Osteoblast (primary cell): ENCODE results near the gene CDC34. TPM values are rescaled to one million over a fixed set of nuclear protein-coding genes. Genes with fewer than 3 reads are reported as not detected.

Source experiments
- DNase-seq: peaks from one replicate; pipeline ENCODE4 v3.0.0; 2011; ENCODE audit warnings: low spot score, mixed read lengths; ENCODE audit not compliant: insufficient read length; ENCODE audit errors: missing footprints
- H2AFZ ChIP-seq: 2 replicates; pipeline ENCODE4 v1.6.0; 2011; ENCODE audit warnings: mild to moderate bottlenecking, low read length
- H3K27ac ChIP-seq: 2 replicates; pipeline ENCODE4 v1.5.1; 2011; ENCODE audit warnings: mild to moderate bottlenecking, low read depth, low read length, moderate library complexity
- H3K27me3 ChIP-seq: 2 replicates; pipeline ENCODE4 v1.6.0; 2012; ENCODE audit warnings: mild to moderate bottlenecking, control low read depth, inconsistent platforms, low read length, moderate library complexity; ENCODE audit not compliant: insufficient read depth
- H3K36me3 ChIP-seq: 2 replicates; pipeline ENCODE4 v1.5.1; 2011; ENCODE audit warnings: mild to moderate bottlenecking, low read length, control low read depth, moderate library complexity; ENCODE audit not compliant: insufficient read depth
- H3K4me1 ChIP-seq: 2 replicates; pipeline ENCODE4 v1.5.1; 2011; ENCODE audit warnings: mild to moderate bottlenecking, low read length, control low read depth, moderate library complexity; ENCODE audit not compliant: insufficient read depth
- H3K4me2 ChIP-seq: 2 replicates; pipeline ENCODE4 v1.6.0; 2011; ENCODE audit warnings: mild to moderate bottlenecking, low read length; ENCODE audit not compliant: insufficient read depth
- H3K4me3 ChIP-seq: fragments of 200-600 bp; sonication (generic); 3 replicates; pipeline ENCODE4 v1.5.1; 2012; ENCODE audit warnings: mild to moderate bottlenecking, low read length, inconsistent platforms; ENCODE audit not compliant: insufficient read depth
- H3K79me2 ChIP-seq: 2 replicates; pipeline ENCODE4 v1.6.0; 2012; ENCODE audit warnings: mild to moderate bottlenecking, low read length, control low read depth, inconsistent platforms; ENCODE audit not compliant: insufficient read depth
- H3K9me3 ChIP-seq: 2 replicates; pipeline ENCODE4 v1.5.1; 2011; ENCODE audit warnings: low read depth, low read length, control low read depth
- H4K20me1 ChIP-seq: 2 replicates; pipeline ENCODE4 v1.6.0; 2012; ENCODE audit warnings: mild to moderate bottlenecking, low read length, control low read depth; ENCODE audit not compliant: insufficient read depth
- total RNA-seq: library from RNA; depleted of rRNA; stranded (reverse); fragments of >200 nt; gene quantifications from 2 replicates; pipeline ENCODE4 v1.2.3, GENCODE V29; 2012
- TF ChIP-seq, protein P1 (sequence below): IDR thresholded peaks from 2 replicates; pipeline ENCODE4 v1.5.1; 2011; ENCODE audit warnings: mild to moderate bottlenecking, low read depth, low read length, moderate library complexity; ENCODE audit errors: extremely low read depth

CDC34 gene
- total RNA-seq, 1 donor = 32.9 TPM

DNA sequence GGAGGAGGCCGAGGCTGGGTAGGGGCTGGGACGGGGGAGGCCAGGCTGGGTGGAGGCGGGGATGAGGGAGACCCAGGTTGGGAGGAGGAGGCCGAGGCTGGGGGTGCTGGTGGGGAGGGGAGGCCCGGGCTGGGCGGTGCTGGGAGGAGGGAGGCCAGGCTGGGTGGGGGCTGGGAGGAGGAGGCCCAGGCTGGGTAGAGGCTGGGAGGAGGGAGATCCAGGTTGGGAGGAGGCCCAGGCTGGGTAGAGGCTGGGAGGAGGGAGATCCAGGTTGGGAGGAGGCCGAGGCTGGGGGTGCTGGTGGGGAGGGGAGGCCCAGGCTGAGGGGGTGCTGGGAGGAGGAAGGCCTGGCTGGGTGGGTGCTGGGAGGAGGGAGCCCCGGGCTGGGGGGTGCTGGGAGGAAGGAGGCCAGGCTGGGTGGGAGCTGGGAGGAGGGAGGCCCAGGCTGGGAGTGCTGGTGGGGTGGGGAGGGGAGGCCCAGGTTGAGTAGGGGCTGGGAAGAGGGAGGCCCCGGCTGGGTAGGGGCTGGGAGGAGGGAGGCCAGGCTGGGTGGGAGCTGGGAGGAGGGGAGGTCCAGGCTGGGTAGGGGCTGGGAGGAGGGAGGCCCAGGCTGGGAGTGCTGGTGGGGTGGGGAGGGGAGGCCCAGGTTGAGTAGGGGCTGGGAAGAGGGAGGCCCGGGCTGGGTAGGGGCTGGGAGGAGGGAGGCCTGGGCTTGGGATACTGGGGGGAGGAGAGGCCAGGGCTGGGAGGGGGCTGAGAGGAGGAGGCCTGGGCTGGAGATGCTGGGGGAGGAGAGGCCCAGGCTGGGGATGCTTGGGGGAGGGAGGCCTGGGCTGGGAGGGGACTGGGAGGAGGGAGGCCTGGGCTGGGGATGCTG is 13.6 kb upstream of the CDC34 start:
- TF ChIP-seq, protein P1, sequence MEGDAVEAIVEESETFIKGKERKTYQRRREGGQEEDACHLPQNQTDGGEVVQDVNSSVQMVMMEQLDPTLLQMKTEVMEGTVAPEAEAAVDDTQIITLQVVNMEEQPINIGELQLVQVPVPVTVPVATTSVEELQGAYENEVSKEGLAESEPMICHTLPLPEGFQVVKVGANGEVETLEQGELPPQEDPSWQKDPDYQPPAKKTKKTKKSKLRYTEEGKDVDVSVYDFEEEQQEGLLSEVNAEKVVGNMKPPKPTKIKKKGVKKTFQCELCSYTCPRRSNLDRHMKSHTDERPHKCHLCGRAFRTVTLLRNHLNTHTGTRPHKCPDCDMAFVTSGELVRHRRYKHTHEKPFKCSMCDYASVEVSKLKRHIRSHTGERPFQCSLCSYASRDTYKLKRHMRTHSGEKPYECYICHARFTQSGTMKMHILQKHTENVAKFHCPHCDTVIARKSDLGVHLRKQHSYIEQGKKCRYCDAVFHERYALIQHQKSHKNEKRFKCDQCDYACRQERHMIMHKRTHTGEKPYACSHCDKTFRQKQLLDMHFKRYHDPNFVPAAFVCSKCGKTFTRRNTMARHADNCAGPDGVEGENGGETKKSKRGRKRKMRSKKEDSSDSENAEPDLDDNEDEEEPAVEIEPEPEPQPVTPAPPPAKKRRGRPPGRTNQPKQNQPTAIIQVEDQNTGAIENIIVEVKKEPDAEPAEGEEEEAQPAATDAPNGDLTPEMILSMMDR = no peak
- no peak overlapping the region for H3K4me3 ChIP-seq
- peaks cover 5% of the 10 kb centered on the region for H3K36me3 ChIP-seq

DNA sequence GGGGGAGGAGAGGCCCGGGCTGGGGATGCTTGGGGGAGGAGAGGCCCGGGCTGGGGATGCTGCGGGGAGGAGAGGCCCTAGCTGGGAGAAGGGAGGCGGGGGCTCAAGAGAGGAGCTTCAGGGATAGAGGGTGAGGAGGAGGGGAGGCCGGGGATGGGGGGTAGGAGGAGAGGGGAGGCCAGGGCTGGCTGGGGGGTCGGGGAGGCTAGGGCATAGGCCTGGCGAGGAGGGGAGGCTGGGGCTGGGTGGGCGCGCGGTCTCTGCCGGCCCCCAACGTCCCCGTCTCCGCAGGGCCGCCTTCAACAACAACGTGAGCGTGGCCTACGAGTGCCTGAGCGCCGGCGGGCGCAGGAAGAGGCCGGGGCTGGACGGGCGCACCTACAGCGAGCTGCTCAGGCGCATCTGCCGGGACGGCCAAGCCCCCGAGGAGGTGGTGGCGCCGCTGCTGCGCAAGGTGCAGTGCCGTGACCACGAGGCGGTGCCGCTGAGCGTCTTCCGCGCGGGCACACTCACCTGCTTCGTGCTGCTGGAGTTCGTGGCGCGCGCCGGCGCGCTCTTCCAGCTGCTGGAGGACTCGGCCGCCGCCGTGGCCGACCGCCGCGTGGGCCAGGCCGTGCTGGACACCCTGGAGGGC is 12.8 kb upstream of the CDC34 start:
- Histone ChIP-seq H3K4me3 (no peak overlapping the region), H3K9me3 (no peaks in the 10 kb centered on the region), H3K4me2 (no peak overlapping the region), H3K36me3 (peaks cover 5% of the 10 kb centered on the region), H3K4me1 (no peaks in the 10 kb centered on the region), H3K79me2 (no peaks in the 10 kb centered on the region), H3K27me3 (no peaks in the 10 kb centered on the region), H4K20me1 (peaks cover 12% of the 10 kb centered on the region), H2AFZ (no peak overlapping the region), H3K27ac (no peak overlapping the region)
- DNase-seq = no peak
- TF ChIP-seq, protein P1 = no peak

More for the DNA sequence above, 13.6 kb upstream of the CDC34 start:
- DNase-seq = no peak
- no peak overlapping the region for H3K27ac ChIP-seq
- no peak overlapping the region for H2AFZ ChIP-seq
- H3K4me1 ChIP-seq = no peaks in the 10 kb centered on the region
- H3K4me2 ChIP-seq = no peak overlapping the region
- peaks cover 17% of the 10 kb centered on the region for H4K20me1 ChIP-seq
- H3K79me2 ChIP-seq = no peaks in the 10 kb centered on the region
- H3K27me3 ChIP-seq = no peaks in the 10 kb centered on the region
- H3K9me3 ChIP-seq = no peaks in the 10 kb centered on the region

DNA sequence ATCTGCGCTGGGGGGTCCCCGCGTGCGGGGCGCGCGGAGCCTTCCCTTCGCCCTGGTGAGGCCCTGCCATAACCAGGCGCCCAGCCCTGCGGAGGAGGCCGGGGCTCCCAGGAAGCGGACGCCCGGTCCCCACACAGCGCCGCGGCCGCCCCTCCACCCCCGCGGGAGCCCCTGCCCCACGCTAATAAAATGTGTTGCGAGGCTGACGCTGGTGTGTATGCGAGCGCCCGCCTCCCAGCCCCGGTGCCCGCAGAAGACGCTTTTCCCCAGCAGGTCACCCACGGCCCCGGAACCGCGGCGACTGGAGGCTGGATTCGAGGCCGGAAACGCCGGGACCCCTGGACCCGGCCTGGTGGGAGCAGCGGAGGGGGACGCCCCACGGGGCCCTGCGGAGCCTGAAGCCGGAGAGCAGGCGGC is 12.1 kb upstream of the CDC34 start:
- H3K27ac ChIP-seq = no peak overlapping the region
- H4K20me1 ChIP-seq = peaks cover 4% of the 10 kb centered on the region
- H3K79me2 ChIP-seq = no peaks in the 10 kb centered on the region
- peaks cover 3% of the 10 kb centered on the region for H3K4me1 ChIP-seq
- TF ChIP-seq, protein P1 = no peak
- H3K4me3 ChIP-seq = no peak overlapping the region
- DNase-seq = no peak
- no peaks in the 10 kb centered on the region for H3K27me3 ChIP-seq
- H3K4me2 ChIP-seq = no peak overlapping the region
- H3K9me3 ChIP-seq = no peaks in the 10 kb centered on the region
- no peaks in the 10 kb centered on the region for H3K36me3 ChIP-seq
- H2AFZ ChIP-seq = no peak overlapping the region

DNA sequence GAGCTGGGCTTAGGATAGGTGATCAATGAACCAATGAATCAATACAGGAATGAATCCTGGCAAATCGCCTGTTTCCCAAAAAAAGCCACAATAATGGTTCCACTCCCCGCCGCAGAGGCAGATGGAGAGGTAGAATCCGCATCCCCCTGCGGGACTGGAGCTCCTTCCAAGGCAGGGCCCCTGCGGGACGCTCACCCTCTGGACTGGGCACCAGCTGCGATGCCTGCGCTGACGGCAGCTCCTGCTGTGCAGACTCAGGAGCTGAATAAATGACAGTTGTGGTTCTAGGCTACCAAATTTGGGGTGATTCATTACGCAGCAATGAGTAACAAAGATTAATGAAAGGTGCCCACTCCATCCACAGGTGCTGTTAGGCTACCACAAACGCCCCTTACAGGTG is 8.8 kb upstream of the CDC34 start:
- no peak for DNase-seq
- no peaks in the 10 kb centered on the region for H3K27me3 ChIP-seq
- H3K27ac ChIP-seq = no peak overlapping the region
- no peak overlapping the region for H2AFZ ChIP-seq
- no peaks in the 10 kb centered on the region for H3K36me3 ChIP-seq
- H3K4me1 ChIP-seq = peaks cover 3% of the 10 kb centered on the region
- no peaks in the 10 kb centered on the region for H4K20me1 ChIP-seq
- no peak overlapping the region for H3K4me3 ChIP-seq
- H3K4me2 ChIP-seq = no peak overlapping the region
- no peaks in the 10 kb centered on the region for H3K79me2 ChIP-seq
- H3K9me3 ChIP-seq = no peaks in the 10 kb centered on the region
- TF ChIP-seq, protein P1 = no peak
